HUDEP-2 (cell line): Measurements from ENCODE around the gene TMEM38B.
"Not testable (repeated sequence)": the region's sequence is repeated elsewhere in the genome, so short reads cannot be mapped to it uniquely, and the experiment has no call there.

Experiments used
- DNase-seq, 76 experiments: peaks; one replicate each; lab custom pipeline; 2025; ENCODE audit not compliant: unreplicated experiment in 76 of 76; lab: John Stamatoyannopoulos, UW

TMEM38B gene

DNA sequence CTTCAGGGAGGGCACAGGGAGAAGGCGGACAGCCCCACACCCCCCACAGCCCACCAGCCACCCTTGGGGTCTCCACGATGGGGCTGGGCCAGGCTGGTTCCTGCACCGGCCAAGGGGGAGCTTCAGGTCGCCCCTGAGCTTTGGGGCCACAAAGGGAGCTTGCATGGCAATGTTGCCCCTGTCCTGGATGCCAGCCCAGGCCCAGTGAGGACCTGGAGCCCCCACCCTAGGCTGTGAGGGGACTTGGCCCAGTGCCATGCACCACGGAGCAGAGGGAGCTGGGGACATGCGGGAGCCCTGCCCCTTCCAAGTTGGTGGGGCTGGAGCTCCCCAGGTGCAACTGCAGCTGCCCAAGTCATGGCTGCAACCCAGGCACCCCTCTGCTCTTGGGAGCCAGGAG is 18.4 kb downstream of the TMEM38B start:
- no peak for DNase-seq

DNA sequence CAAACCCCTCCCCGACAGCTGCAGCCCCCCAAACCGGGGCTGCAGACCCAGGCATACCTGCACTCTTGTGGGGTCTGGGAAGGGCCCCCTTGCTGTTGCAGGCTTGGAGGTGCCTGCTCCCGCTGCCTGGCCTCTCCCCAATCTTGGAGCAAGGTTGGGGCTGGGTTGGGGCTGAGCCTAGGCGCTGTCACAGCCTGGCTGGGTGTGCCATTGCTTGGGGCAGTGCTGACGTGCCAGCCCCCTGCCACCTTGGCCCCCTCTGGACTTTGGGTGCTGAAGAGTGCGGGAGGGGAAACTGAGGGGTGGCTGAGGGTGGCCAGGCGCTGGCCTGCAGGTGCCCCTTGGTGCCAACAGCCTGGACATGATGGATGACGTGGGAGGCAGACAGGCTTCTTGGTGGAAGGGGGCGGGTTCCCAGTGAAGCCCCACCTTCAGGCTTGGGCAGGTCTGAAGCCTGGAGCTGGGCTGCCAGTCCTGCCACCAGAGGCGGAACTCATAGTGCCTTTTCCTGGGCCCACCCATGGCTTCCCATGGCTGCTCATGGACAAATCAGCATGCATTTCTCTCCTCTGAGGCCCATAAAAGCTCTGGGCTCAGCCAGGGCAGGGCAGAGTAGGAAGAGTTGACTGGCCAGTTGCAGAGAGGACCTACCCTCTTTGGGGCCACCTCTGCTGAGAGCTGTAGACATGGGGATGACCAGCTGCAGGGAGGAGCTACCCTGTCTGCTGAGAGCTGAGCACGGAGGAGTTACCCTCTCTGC is 19.1 kb downstream of the TMEM38B start:
- DNase-seq, result no peak

DNA sequence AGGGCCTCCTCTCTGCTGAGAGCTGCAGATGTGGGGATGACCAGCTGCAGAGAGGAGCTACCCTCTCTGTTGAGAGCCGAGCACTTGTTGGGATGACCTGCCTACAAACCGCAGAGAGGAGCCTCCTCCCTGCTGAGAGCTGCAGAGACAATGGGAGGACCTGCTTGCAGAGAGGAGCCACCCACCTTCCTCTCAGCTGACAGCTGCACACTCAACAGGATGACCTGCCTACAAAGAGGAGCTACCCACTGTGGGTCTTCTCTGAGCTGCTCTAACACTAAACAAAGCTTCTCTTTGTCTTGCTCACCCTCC is 19.6 kb downstream of the TMEM38B start:
- no peak for DNase-seq

DNA sequence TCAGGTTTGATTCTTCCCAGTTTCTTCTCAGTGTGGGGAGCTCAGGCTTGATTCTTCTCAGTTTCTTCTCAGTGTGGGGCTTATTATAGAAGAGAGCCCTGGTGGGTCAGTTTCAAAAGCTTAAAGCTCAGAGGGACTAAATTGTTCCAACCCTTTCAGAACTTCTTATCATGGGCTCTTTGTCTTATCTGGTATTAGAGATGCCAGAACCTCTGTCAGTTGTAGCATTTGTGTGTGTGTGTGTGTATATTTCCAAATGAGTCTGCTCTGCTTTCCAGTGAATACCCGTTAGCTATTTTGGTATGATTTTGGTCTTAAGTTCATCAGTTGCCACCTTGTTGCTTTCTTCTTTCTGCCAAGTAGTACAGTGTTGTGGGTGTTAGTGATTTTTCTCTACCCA is 21.8 kb downstream of the TMEM38B start:
- no peak for DNase-seq

DNA sequence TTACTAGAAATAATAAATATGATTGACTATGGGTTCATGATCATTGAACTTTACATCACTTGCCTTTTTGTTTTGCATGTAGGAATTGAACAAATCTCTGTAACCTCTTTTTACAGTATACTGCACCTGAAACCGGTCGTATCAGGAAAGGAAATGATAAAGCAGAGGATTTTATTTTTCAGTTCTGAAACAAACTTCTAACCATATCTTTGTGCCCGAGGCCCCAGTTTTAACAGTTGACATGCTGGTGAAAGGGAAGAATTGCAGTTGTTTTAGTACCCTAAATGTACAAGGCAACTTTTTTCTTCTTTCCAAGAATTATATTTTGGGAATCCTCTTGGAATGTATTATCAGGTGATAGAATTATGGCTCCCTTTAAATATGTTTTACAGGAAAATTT is 27.8 kb downstream of the TMEM38B start:
- no peak for DNase-seq

DNA sequence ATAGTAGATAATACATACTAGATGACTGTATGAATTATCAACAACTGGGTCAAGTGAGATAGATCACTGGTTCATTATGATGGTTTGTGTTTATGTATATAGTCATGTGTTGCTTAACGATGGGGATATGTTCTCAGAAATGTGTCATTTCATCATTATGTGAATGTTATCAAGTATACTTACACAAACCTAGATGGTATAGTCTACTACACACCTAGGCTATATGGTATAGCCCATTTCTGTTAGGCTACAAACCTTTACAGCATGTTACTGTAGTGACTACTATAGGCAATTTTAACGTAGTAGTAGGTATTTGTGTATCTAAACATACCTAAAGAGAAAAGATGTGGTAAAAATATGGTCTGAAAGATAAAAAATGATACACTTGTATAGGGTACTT is 31.0 kb downstream of the TMEM38B start:
- no peak for DNase-seq

DNA sequence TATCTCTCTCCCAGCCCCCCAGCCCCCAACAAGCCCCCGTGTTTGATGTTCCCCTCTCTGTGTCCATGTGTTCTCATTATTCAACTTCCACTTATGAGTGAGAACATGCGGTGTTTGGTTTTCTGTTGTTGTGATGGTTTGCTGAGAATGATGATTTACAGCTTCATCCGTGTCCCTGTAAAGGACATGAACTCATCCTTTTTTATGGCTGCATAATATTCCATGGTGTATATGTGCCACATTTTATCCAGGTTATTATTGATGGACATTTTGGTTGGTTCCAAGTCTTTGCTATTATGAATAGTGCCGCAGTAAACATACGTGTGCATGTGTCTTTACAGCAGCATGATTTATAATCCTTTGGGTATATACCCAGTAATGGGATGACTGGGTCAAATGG is 33.9 kb downstream of the TMEM38B start:
- DNase-seq, result not testable (repeated sequence)

DNA sequence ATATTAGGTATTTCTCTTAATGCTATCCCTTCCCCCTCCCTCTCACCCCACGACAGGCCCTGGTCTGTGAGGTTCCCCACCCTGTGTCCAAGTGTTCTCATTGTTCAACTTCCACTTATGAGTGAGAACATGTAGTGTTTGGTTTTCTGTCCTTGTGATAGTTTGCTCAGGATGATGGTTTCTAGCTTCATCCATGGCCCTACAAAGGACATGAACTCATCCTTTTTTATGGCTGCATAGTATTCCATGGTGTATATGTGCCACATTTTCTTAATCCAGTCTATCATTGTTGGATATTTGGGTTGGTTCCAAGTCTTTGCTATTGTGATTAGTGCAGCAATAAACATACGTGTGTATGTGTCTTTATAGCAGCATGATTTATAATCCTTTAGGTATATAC is 37.1 kb downstream of the TMEM38B start:
- DNase-seq, result not testable (repeated sequence)

DNA sequence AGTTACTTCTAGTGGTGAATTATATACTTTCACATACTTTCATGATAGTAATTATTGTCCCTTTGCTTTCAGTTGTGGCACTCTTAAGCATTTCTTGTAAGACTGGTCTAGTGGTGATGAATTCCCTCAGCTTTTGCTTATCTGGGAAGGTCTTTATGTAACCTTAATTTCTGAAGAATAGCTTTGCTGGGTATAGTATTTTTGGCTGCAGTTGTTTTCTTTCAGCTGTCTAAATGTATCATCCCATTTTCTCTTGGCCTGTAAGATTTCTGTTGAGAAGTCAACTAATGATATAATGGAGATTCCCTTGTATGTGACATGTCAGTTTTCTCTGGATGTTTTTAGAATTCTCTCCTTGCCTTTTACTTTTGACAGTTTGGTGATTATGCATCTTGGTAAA is 41.0 kb downstream of the TMEM38B start:
- DNase-seq, result no peak

DNA sequence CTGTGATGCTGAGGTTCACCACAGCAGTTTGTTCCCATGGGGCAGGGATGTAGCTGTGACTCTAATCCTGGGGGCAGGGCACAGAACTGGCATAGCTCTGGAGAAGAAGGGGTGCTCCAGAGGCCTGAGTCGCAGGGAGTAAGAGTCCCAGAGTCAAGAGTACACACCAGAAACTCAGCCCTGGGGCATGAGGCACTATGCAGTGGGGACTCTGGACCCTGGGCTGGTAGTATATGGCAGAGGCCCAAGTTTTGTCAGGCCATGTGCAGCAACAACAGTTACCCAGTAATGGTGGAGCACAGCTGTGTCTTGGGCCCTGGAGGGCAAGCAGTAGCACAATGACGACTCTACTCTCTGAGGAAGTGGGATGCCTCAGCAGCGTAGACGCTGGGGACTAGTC is 42.9 kb downstream of the TMEM38B start:
- no peak for DNase-seq

DNA sequence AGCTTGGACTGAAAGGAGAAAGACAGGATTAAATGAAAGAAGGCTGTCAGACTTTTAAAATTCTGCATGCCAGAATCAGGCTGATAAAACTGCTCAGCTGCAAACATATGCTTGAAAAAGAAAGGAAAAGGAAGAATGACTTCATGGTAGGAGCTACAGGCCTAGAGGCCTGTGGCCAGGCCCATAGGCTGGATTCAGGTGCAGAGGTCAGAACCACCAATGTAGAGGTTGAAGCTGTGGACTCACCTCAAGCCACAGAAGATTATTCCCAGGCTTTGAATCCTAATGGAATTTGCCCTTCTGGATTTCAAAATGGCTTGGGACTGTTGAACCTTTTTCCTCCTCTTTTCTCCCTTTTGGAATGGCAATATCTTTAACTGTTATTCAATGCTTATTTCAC is 47.7 kb downstream of the TMEM38B start:
- DNase-seq, result no peak

DNA sequence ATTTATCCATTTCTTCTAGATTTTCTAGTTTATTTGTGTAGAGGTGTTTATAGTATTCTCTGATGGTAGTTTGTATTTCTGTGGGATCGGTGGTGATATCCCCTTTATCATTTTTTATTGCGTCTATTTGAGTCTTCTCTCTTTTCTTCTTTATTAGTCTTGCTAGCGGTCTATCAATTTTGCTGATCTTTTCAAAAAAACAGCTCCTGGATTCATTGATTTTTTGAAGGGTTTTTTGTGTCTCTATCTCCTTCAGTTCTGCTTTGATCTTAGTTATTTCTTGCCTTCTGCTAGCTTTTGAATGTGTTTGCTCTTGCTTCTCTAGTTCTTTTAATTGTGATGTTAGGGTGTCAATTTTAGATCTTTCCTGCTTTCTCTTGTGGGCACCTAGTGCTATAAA is 53.0 kb downstream of the TMEM38B start:
- DNase-seq, result not testable (repeated sequence)

DNA sequence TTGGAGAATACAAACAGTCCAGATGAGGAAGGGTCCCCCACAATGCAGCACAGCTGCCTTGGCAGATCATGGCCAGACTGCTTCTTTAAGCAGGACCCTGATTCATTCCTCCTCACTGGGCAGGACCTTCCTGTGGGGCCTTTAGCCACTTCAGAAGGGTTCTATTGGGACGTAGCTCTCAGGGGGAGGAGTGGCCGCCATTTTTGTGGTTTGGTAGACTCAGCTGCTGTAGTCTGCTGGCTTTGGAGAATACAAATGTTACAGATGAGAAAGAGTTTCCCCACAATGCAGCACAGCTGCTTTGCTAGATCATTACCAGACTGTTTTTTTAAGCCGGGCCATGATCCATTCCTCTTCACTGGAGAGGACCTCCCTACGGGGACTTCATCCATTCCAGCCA is 57.4 kb downstream of the TMEM38B start:
- no peak for DNase-seq

DNA sequence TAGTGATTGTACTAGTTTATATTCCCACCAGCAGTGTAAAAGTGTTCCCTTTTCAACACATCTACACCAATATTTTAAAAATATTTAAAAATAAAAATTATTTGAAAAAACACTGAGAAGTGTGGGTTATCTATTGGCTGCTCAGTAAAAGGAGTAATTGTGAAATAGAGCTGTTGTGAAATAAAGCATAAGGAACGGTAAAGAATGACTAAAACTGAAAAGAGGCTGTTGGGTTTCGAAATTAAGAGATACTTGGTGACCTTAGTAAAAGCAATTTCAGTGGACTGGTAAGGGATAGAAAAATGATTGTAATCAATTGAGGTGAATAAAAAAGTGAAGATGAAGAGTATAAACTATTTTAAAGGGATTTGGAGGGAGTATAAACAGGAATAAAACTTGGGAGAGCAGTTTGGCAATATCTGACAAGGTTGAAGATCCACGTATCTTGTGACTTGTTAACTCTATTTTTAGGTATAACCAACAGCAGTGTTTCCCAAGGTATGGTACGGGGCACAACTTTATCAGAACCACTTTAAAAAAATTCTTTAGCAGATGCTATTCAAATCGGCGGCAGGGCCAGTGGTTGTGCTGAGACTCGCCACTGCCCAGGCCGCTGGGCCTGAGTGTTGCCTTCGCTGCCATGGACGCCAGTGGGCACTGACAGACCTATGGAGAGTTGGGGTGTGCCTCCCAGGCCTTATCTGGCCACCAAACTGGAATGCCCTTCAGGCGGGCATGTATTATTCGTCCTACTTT is 63.3 kb downstream of the TMEM38B start:
- no peak for DNase-seq

DNA sequence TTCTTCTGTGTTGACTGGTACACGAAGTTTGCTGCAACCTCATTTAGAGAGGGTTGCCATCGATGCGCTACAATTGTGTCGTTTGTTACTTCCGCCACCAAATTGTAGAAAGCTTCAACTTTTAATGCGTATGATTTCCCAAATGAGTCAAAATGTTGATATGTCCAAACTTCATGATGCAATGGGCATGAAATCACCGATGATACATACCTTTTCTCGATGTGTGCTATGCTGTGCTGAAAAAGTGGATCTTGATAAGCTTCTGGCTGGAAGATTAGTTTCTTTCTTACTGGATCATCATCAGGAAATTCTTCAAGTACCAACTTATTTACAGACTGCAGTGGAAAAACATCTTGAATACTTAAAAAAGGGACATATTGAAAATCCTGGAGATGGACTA is 65.7 kb downstream of the TMEM38B start:
- DNase-seq, result no peak

DNA sequence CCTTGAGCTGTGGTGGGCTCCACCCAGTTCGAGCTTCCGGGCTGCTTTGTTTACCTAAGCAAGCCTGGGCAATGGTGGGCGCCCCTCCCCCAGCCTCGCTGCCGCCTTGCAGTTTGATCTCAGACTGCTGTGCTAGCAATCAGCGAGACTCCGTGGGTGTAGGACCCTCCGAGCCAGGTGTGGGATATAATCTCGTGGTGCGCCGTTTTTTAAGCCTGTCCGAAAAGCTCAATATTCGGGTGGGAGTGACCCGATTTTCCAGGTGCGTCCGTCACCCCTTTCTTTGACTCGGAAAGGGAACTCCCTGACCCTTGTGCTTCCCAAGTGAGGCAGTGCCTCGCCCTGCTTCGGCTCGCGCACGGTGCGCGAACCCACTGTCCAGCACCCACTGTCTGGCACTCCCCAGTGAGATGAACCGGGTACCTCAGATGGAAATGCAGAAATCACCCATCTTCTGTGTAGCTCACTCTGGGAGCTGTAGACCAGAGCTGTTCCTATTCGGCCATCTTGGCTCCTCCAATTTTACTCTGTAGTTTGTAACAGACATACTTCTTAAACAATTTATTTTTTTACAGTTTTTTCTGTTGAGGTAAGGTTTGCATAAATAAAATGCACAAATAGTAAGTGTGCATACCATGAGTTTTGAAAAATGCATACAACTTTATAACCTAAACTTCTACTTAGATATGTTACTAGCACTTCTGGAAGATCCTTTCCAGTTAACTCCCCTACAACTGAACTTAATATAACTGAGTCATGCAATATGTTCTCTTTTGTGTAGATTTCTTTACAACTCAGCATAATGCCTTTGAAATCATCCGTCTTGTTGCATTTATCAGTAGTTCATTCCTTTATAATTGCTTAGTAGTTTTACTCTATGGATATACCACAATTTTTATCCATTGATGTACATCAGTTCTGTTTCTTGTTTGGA is 88.5 kb downstream of the TMEM38B start:
- not testable (repeated sequence) for DNase-seq

DNA sequence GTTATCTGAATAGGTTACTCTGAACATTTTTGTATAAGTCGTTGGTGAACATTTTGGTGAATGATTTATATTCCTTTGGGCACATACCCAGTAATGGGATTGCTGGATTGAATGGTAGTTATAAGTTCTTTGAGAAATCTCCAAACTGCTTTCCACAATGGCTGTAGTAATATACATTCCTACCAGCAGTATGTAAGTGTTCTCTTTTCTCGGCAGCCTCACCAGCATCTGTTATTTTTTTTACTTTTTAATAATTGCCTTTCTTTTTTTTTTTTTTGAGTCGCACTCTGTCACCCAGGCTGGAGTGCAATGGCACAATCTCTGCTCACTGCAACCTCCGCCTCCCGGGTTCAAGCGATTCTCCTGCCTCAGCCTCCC is 89.1 kb downstream of the TMEM38B start:
- DNase-seq, result not testable (repeated sequence)

DNA sequence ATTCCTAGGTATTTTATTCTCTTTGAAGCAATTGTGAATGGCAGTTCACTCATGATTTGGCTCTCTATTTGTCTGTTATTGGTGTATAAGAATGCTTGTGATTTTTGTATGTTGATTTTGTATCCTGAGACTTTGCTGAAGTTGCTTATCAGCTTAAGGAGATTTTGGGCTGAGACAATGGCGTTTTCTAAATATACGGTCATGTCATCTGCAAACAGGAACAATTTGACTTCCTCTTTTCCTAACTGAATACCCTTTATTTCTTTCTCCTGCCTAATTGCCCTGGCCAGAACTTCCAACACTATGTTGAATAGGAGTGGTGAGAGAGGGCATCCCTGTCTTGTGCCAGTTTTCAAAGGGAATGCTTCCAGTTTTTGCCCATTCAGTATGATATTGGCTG is 92.5 kb downstream of the TMEM38B start:
- not testable (repeated sequence) for DNase-seq

DNA sequence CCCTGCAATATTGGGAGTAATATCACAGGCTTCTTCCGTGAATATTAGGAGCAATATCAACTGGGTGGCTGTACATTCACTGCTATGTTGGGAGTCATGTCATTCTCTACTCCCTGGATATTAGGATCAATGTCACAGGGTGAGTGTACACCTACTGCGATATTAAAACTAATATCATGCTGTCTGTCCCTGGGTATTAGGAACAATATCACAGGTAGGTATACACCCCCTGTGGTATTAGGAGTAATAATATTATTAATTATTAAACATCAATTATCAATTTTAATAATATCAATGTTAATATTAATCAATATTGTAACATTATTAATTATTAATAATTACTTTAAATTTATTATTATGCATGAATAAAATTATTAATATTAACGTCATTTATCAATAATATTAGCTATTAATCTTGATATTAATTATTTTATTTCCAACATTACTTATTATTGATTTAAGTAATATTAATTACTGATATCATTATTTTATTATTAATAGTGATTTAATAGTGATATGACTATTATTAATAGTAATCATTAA is 121.9 kb downstream of the TMEM38B start:
- no peak for DNase-seq

DNA sequence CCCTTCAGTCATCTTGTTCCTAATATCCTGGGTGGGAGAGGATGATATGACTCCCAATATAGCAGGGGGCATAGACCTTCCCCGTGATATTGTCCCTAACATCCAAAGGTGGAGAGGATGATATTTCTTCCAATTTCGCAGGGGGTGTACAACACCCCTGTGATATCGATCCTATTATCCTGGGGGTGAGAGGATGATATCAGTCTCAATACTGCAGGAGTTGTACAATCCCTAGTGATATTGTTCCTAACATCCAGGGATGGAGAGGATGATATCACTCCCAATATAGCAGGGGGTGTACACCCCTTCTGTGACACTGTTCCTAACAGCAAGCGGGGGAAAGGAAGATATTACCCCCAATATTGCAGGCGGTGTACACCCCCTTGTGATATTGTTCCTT is 122.6 kb downstream of the TMEM38B start:
- DNase-seq, result no peak

DNA sequence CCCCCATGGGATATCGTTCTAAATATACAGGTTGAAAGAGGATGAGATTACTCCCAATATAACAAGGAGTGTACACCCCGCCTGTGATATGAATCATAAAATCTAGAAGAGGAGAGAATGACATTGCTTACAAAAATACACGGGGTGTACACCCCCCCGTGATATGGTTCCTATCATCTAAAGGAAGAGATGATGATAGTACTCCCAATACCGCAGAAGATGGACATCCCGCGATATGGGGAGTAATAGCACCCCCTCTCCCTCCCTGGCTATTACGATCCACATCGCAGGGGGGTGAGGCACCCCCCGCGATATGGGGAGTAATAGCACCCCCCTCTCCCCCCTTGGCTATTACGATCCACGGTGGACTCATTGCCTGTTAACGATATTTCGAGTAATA is 124.6 kb downstream of the TMEM38B start:
- no peak for DNase-seq
